Measurements from ENCODE around the gene CAVIN3. TPM values are rescaled to one million over a fixed set of nuclear protein-coding genes. Genes with fewer than 3 reads are reported as not detected.

CAVIN3 gene
- total and polyA plus RNA-seq, 10 donors: 10.5 to 42.9 (median 33.5) TPM

DNA sequence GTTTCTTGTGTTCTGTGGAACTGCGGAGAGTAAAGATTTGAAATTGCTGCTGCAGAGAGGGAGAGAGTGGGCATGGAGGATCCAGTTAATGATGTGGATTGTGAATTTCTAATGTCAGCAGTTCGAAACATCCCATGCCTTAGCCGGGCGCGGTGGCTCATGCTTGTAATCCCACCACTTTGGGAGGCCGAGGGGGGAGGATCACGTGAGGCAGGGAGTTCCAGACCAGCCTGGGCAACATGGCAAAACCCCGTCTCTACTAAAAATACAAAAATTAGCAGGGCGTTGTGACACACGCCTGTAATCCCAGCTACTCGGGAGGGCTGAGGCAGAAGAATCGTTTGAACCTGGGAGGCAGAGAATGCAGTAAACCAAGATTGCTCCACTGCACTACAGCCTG, 1.1 kb upstream of the CAVIN3 start:
- no peak overlapping the region for H3K4me3 ChIP-seq
- peaks cover 0 to 66% (median 19%) of the 10 kb centered on the region in 7 donors for H3K27me3 ChIP-seq (replicated peaks in 1 of 7)
- DNase-seq: no peak
- 76 to 88% (median 85%) methylated on average over 12 of the region's 12 CpGs for whole genome bisulfite sequencing, 5 donors
- H3K27ac ChIP-seq: peak overlapping the region; percentile 64 to 95 (median 86)
- intact Hi-C loops (cut with DNase I; ENCODE audit: low total_unique reads): no loop called here
- H3K36me3 ChIP-seq: no peaks in the 10 kb centered on the region
- H3K9me3 ChIP-seq: no peaks in the 10 kb centered on the region
- H3K4me1 ChIP-seq: peaks cover 3 to 39% (median 18%) of the 10 kb centered on the region in 6 donors
- TF ChIP-seq POLR2AphosphoS5 (IDR thresholded peaks at IDR 0.05): no peak
- TF ChIP-seq, protein P1, sequence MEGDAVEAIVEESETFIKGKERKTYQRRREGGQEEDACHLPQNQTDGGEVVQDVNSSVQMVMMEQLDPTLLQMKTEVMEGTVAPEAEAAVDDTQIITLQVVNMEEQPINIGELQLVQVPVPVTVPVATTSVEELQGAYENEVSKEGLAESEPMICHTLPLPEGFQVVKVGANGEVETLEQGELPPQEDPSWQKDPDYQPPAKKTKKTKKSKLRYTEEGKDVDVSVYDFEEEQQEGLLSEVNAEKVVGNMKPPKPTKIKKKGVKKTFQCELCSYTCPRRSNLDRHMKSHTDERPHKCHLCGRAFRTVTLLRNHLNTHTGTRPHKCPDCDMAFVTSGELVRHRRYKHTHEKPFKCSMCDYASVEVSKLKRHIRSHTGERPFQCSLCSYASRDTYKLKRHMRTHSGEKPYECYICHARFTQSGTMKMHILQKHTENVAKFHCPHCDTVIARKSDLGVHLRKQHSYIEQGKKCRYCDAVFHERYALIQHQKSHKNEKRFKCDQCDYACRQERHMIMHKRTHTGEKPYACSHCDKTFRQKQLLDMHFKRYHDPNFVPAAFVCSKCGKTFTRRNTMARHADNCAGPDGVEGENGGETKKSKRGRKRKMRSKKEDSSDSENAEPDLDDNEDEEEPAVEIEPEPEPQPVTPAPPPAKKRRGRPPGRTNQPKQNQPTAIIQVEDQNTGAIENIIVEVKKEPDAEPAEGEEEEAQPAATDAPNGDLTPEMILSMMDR (IDR thresholded peaks at IDR 0.05 in 8 of 11, conservative IDR thresholded peaks at IDR 0.05 in 3 of 11): no peak
- TF ChIP-seq POLR2A (IDR thresholded peaks at IDR 0.05): no peak

DNA sequence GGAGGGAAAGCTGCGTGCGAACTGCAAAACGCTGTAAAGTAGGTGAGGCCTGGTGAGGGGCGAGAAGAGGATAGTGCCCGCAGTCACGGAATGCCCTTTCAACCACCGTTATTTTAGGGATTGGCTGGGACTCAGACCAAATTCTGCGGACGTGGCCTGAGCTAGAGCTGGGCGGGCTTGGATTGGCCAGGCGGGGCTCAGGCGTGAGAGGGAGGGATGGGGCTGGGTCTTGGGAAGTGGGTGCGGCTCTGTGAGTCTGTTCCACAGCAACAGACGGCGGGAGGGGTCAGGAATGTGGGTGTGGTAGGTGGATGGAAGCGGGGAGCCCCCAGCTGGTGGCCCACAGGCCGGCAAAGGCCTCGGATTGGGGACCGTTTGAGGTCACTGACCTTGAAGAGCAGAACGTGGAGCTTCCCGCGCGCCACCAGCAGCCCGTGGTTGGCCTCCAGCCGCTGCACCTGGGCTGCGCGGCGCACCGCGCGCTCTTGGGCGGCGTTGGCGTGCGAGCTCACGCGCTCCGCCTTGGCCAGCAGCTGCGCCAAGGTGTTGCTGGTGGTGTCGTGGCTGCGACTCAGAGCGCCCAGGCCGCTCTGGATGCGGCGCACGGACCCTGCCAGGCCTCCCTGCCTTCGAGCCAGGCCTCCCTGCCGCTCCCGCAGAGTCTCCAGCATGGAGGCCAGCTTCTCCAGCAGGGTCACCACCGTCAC, 444 bp downstream of the CAVIN3 start:
- Histone ChIP-seq H3K4me3 (peak overlapping the region; percentile 16 to 69 (median 40)), H3K27me3 (replicated peaks in 1 of 7) (peaks cover 0 to 69% (median 19%) of the 10 kb centered on the region in 7 donors), H3K36me3 (no peaks in the 10 kb centered on the region), H3K4me1 (peaks cover 3 to 45% (median 22%) of the 10 kb centered on the region in 6 donors), H3K27ac (peak overlapping the region; percentile 64 to 95 (median 86)), H3K9me3 (no peaks in the 10 kb centered on the region)
- 3 to 13% (median 5%) methylated on average over 27 to 50 of the region's 50 CpGs for WGBS, 5 donors
- peak; percentile 83 for DNase-seq
- intact Hi-C loops (cut with DNase I; ENCODE audit: low total_unique reads): loop anchor here (5.0 kb wide), 1 partner anchor 298 kb away; no protein-coding TSS in a partner anchor
- peak in 2 of 3 donors; percentile 37 to 73 for TF ChIP-seq POLR2AphosphoS5 (IDR thresholded peaks at IDR 0.05)
- TF ChIP-seq, protein P1 (IDR thresholded peaks at IDR 0.05 in 8 of 11, conservative IDR thresholded peaks at IDR 0.05 in 3 of 11): no peak
- no peak for TF ChIP-seq POLR2A (IDR thresholded peaks at IDR 0.05)

DNA sequence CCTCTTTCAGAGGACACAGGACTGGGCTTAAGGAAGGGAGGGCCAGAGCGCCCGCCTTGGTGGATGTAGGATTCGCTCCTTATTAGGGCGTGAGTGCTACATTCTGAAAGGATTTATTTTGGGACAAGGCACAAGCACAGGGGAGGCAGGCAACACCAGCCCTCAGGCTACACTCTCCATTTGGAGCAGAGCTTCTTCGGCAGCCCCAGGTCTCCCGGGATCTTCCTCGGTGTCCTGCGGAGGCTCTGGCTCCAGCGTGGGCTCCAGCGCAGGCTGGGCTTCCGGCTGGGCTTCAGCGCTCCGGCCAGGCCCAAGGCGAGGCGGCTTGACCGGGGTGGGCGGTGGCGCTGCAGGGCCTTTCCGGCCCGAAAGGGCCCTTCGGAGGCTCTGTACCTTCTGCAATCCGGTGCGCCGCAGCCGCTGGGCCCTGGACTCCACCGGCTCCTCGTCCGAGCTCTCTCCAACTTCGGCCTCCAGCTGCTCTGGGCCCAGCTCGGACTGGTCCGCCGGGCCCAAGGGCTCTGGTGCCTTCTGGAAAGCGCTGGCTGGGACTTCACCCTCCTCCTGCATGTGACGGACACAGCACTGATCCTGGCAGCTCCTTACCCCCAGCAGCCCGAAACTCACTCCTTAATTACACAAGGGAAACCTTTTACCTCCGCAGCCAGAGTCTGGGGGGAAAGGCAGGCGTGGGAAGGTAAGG, 1.1 kb downstream of the CAVIN3 start:
- DNase-seq: peak; percentile 76
- Histone ChIP-seq H3K9me3 (no peaks in the 10 kb centered on the region), H3K27me3 (replicated peaks in 1 of 7) (peaks cover 0 to 73% (median 19%) of the 10 kb centered on the region in 7 donors), H3K36me3 (no peaks in the 10 kb centered on the region), H3K27ac (peak overlapping the region; percentile 64 to 95 (median 86)), H3K4me1 (peaks cover 3 to 45% (median 22%) of the 10 kb centered on the region in 6 donors), H3K4me3 (peak overlapping the region; percentile 13 to 69 (median 40))
- TF ChIP-seq POLR2AphosphoS5 (IDR thresholded peaks at IDR 0.05) (peak in 1 of 3 donors; percentile 39), POLR2A (IDR thresholded peaks at IDR 0.05) (no peak)
- TF ChIP-seq, protein P1 (IDR thresholded peaks at IDR 0.05 in 8 of 11, conservative IDR thresholded peaks at IDR 0.05 in 3 of 11): no peak
- intact Hi-C loops (cut with DNase I; ENCODE audit: low total_unique reads): loop anchor here (5.0 kb wide), 1 partner anchor 297 kb away; no protein-coding TSS in a partner anchor
- WGBS, 5 donors: 18 to 27% (median 24%) methylated on average over 35 to 37 of the region's 37 CpGs

Measured in spleen (tissue), 11 donors.